SU-DHL-6 (cell line): ENCODE data around the gene C1orf50.

Source experiments
- H2AFZ ChIP-seq: fragments of 200-600 bp; sonication (generic); 2 replicates; pipeline ENCODE4 v1.6.1; 2014; ENCODE audit warnings: low read depth, mild to moderate bottlenecking, moderate library complexity, mixed read lengths, antibody characterized with exemption, low read length; ENCODE audit not compliant: severe bottlenecking
- H3F3A ChIP-seq: fragments of 200-600 bp; shearing (Covaris generic); 2 replicates; pipeline ENCODE4 v1.6.0; 2016; ENCODE audit warnings: antibody characterized with exemption, mild to moderate bottlenecking; ENCODE audit not compliant: insufficient read depth
- H3K27ac ChIP-seq: fragments of 200-600 bp; sonication (generic); 2 replicates; pipeline ENCODE4 v1.5.1; 2016; ENCODE audit warnings: low read depth, mild to moderate bottlenecking, low read length, moderate library complexity, mixed read lengths
- H3K27me3 ChIP-seq: fragments of 200-600 bp; sonication (generic), shearing (Covaris generic); 2 replicates; pipeline ENCODE4 v1.6.0; 2014; ENCODE audit warnings: mild to moderate bottlenecking, low read length
- H3K36me3 ChIP-seq: fragments of 200-600 bp; sonication (generic); 2 replicates; pipeline ENCODE4 v1.6.1; 2014; ENCODE audit warnings: mild to moderate bottlenecking, low read length, mixed read lengths
- H3K4me2 ChIP-seq: fragments of 300-600, 200-600 bp; shearing (Covaris generic), sonication (generic); 2 replicates; pipeline ENCODE4 v1.6.0; 2014; ENCODE audit warnings: low read length, low read depth, mild to moderate bottlenecking; ENCODE audit not compliant: poor library complexity, severe bottlenecking
- H3K4me3 ChIP-seq: fragments of 200-600 bp; sonication (generic); 2 replicates; pipeline ENCODE4 v1.5.1; 2014; ENCODE audit warnings: antibody characterized with exemption, low read length, mild to moderate bottlenecking, mixed read lengths; ENCODE audit not compliant: insufficient read depth, poor library complexity, severe bottlenecking
- H3K79me2 ChIP-seq: fragments of 200-600 bp; sonication (generic); 2 replicates; pipeline ENCODE4 v1.6.1; 2014; ENCODE audit warnings: mild to moderate bottlenecking, low read length, moderate library complexity; ENCODE audit not compliant: insufficient read depth
- H3K9ac ChIP-seq: fragments of 200-600 bp; sonication (generic); 2 replicates; pipeline ENCODE4 v1.7.0; 2014; ENCODE audit warnings: mild to moderate bottlenecking, low read length
- H3K9me2 ChIP-seq: fragments of 200-600 bp; sonication (generic); replicated peaks from 2 replicates; pipeline ENCODE4 v1.6.1; 2014; ENCODE audit warnings: low read length; ENCODE audit not compliant: insufficient read depth
- H3K9me3 ChIP-seq: fragments of 200-600 bp; sonication (generic); 2 replicates; pipeline ENCODE4 v1.6.1; 2014; ENCODE audit warnings: low read length, mixed read lengths; ENCODE audit not compliant: insufficient read depth
- H4K20me1 ChIP-seq: fragments of 200-600 bp; sonication (generic); 2 replicates; pipeline ENCODE4 v1.6.1; 2014; ENCODE audit warnings: low read depth, mild to moderate bottlenecking, antibody characterized with exemption, low read length, moderate library complexity, mixed read lengths
- CTCF ChIP-seq: fragments of 200-600 bp; sonication (generic); IDR thresholded peaks from one replicate; pipeline ENCODE4 v1.5.1; 2017; ENCODE audit warnings: antibody characterized with exemption, mild to moderate bottlenecking, low read length, moderate library complexity; ENCODE audit not compliant: insufficient read depth, poor library complexity, severe bottlenecking
- EZH2phosphoT487 ChIP-seq: fragments of 200-600 bp; sonication (generic), shearing (Covaris generic); conservative IDR thresholded peaks from 2 replicates; pipeline ENCODE4 v1.6.1; 2018; ENCODE audit warnings: mild to moderate bottlenecking, antibody characterized with exemption, low read length, moderate library complexity, mixed read lengths

Gene C1orf50

GRCh38 chr1:42779725-42780124 is 12.7 kb downstream of the C1orf50 start:
- Histone ChIP-seq H3K9me2 (no peaks in the 10 kb centered on the region), H3K36me3 (no peaks in the 10 kb centered on the region; the same call in 1 of the 2 replicates), H3F3A (no peaks in the 10 kb centered on the region), H3K4me3 (no peak overlapping the region), H3K9ac (no peak overlapping the region), H3K9me3 (no peaks in the 10 kb centered on the region), H3K79me2 (no peaks in the 10 kb centered on the region), H3K27ac (no peak overlapping the region), H3K4me2 (no peak overlapping the region), H3K27me3 (no peaks in the 10 kb centered on the region), H2AFZ (no peak overlapping the region), H4K20me1 (no peaks in the 10 kb centered on the region)
- no peak for TF ChIP-seq CTCF
- no peak for TF ChIP-seq EZH2phosphoT487

- Histone ChIP-seq H3K36me3 (no peaks in the 10 kb centered on the region), H3K9me2 (no peaks in the 10 kb centered on the region), H4K20me1 (no peaks in the 10 kb centered on the region), H3K9ac (no peak overlapping the region), H3F3A (no peaks in the 10 kb centered on the region), H3K9me3 (no peaks in the 10 kb centered on the region), H3K27ac (no peak overlapping the region), H3K4me3 (no peak overlapping the region), H2AFZ (no peak overlapping the region), H3K4me2 (no peak overlapping the region), H3K27me3 (no peaks in the 10 kb centered on the region), H3K79me2 (no peaks in the 10 kb centered on the region)
- no peak for TF ChIP-seq CTCF
- no peak for TF ChIP-seq EZH2phosphoT487
Observed at GRCh38 chr1:42780176-42780575, 13.1 kb downstream of the C1orf50 start.

GRCh38 chr1:42783092-42783491 is 16.0 kb downstream of the C1orf50 start:
- Histone ChIP-seq H3F3A (no peaks in the 10 kb centered on the region), H2AFZ (no peak overlapping the region), H4K20me1 (no peaks in the 10 kb centered on the region), H3K9me3 (no peaks in the 10 kb centered on the region), H3K36me3 (no peaks in the 10 kb centered on the region), H3K27ac (no peak overlapping the region), H3K9ac (no peak overlapping the region), H3K4me2 (no peak overlapping the region), H3K27me3 (no peaks in the 10 kb centered on the region), H3K9me2 (no peaks in the 10 kb centered on the region), H3K4me3 (no peak overlapping the region), H3K79me2 (no peaks in the 10 kb centered on the region)
- TF ChIP-seq CTCF (no peak), EZH2phosphoT487 (no peak)
